Hepatocyte (in vitro differentiated cells): ENCODE results near the gene PTPRM.

Source experiments
- EZH2 ChIP-seq: fragments of 200-600 bp; sonication (generic); IDR thresholded peaks from 2 replicates; pipeline ENCODE4 v1.6.1; 2016; ENCODE audit warnings: antibody characterized with exemption, mild to moderate bottlenecking, borderline replicate concordance
- EZH2phosphoT487 ChIP-seq: fragments of 200-600 bp; sonication (generic); IDR thresholded peaks from one replicate; pipeline ENCODE4 v1.6.1; 2018; ENCODE audit warnings: antibody characterized with exemption, mild to moderate bottlenecking, low read depth, moderate library complexity; ENCODE audit not compliant: unreplicated experiment, severe bottlenecking
- TF ChIP-seq, protein P1 (sequence below): fragments of 200-600 bp; sonication (generic); IDR thresholded peaks from 2 replicates; pipeline ENCODE4 v1.5.1; 2016; ENCODE audit warnings: antibody characterized with exemption, mild to moderate bottlenecking; ENCODE audit not compliant: poor library complexity

GRCh38 chr18:8322486-8322885 lies 755.4 kb downstream of the PTPRM start:
- TF ChIP-seq, protein P1, sequence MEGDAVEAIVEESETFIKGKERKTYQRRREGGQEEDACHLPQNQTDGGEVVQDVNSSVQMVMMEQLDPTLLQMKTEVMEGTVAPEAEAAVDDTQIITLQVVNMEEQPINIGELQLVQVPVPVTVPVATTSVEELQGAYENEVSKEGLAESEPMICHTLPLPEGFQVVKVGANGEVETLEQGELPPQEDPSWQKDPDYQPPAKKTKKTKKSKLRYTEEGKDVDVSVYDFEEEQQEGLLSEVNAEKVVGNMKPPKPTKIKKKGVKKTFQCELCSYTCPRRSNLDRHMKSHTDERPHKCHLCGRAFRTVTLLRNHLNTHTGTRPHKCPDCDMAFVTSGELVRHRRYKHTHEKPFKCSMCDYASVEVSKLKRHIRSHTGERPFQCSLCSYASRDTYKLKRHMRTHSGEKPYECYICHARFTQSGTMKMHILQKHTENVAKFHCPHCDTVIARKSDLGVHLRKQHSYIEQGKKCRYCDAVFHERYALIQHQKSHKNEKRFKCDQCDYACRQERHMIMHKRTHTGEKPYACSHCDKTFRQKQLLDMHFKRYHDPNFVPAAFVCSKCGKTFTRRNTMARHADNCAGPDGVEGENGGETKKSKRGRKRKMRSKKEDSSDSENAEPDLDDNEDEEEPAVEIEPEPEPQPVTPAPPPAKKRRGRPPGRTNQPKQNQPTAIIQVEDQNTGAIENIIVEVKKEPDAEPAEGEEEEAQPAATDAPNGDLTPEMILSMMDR: no peak
- TF ChIP-seq EZH2 (no peak), EZH2phosphoT487 (no peak)
